Measurements from ENCODE around the gene MTSS2. TPM values are rescaled to one million over a fixed set of nuclear protein-coding genes. Genes with fewer than 3 reads are reported as not detected.

MTSS2 gene
- total and polyA plus RNA-seq, 2 of the 8 experiments (the other 6 are each of a cell fraction or from before 2014, with no cell fraction given) = 23.3 to 36.7 TPM

DNA sequence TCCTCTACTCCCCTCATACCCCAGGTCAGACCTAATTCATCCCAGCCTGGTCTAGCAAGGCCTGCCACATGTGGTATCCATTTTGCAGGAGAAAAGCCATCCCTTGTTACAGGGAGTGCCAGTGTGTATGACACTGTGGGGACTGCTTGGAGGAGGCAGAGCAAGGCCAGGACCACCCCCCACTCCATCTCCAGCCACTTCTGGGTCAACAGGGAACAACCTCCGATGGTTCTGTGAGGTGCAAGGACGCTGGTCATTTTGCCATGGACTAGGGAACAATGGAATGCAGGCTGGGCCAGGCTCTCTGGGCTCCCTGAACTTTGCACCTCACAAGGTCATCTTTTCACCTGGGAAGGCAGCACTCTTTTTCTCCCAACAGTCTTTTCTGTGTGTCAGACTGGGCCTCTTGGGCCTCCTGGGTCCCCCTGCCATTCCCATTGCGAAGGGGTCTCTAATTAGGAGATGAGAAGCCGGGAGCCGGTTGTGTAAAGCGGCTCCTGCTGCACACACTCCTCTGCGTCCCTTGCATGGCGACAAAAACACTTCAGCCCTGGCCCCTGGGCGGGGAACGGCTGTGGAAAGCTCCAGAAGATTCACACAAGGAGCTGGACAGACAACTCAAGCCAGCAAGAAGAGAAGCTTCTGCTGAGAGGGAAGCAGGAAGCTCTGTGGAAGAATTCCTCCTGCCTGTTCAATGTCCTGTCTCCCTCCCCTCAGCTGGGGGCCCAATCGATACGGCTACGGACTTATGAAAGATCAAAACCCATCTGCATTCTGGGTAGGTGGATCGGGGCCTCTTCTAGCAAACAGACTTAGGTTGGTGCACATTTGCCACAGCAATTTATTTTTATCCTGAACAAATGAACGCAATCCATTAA, 38.5 kb upstream of the MTSS2 start:
- POLR2A ChIA-PET (ENCODE audit: partially characterized antibody) = interaction anchor here (1.1 to 1.2 kb wide), 2 partner anchors 29 to 45 kb away, joined by 3 to 5 read pairs; no protein-coding TSS in a partner anchor
- no peak overlapping the region for H2BK5ac ChIP-seq (ENCODE audit: low read depth, low read length)
- peaks cover 0 to 10% (median 1%) of the 10 kb centered on the region in 4 experiments; a peak in 1 of 8 replicates for H3K36me3 ChIP-seq (ENCODE audit: control insufficient read depth in 2 of 4, insufficient read depth in 4 of 4, low read length in 3 of 4)
- no peak overlapping the region for H3K14ac ChIP-seq (ENCODE audit: insufficient read length)
- no peak overlapping the region for H3K56ac ChIP-seq (replicated peaks; ENCODE audit: insufficient read length, low read depth, low read length)
- H3K4me2 ChIP-seq (ENCODE audit: insufficient read depth in 1 of 2, low read depth in 2 of 2, low read length in 2 of 2) = no peak overlapping the region
- H3K9ac ChIP-seq (replicated peaks in 1 of 4; ENCODE audit: extremely low read depth in 1 of 4, low read depth in 3 of 4, low read length in 3 of 4) = no peak overlapping the region
- no peak overlapping the region for H2BK15ac ChIP-seq (ENCODE audit: low read length)
- no peak for DNase-seq (ENCODE audit: low read depth in 1 of 2, low spot score in 2 of 2)
- H4K8ac ChIP-seq (ENCODE audit: extremely low read depth, insufficient read depth, low read length) = no peak overlapping the region
- H2AFZ ChIP-seq (ENCODE audit: low read length) = no peak overlapping the region
- H3K23ac ChIP-seq (ENCODE audit: insufficient read length) = no peak overlapping the region
- H2BK20ac ChIP-seq (ENCODE audit: low read length) = no peak overlapping the region
- no peak overlapping the region for H3K27ac ChIP-seq (ENCODE audit: low read depth, low read length)
- CTCF ChIA-PET (ENCODE audit: partially characterized antibody) = interaction anchor here (0.8 to 2.2 kb wide), 8 partner anchors 10 to 47 kb away, joined by 3 to 10 read pairs (median 3); no protein-coding TSS in a partner anchor
- no peak overlapping the region for H3K18ac ChIP-seq (ENCODE audit: extremely low read depth, low read length)
- peaks cover 0 to 6% (median 2%) of the 10 kb centered on the region in 4 experiments; a peak in 1 of 7 replicates for H3K4me1 ChIP-seq (replicated peaks in 1 of 4; ENCODE audit: control insufficient read depth in 3 of 4, insufficient read depth in 4 of 4, low read length in 3 of 4)
- H3K4me3 ChIP-seq (ENCODE audit: extremely low read depth in 1 of 4, insufficient read depth in 2 of 4, low read depth in 3 of 4, low read length in 4 of 4) = no peak overlapping the region
- H2BK120ac ChIP-seq (replicated peaks; ENCODE audit: low read depth, low read length) = no peak overlapping the region
- H3K27me3 ChIP-seq (replicated peaks in 1 of 4; ENCODE audit: control insufficient read depth in 3 of 4, extremely low read depth in 1 of 4, insufficient read depth in 3 of 4, low read length in 3 of 4) = no peaks in the 10 kb centered on the region
- no peak overlapping the region for H2BK12ac ChIP-seq (ENCODE audit: low read depth, low read length)
- H3K79me1 ChIP-seq (ENCODE audit: low read depth, low read length) = no peaks in the 10 kb centered on the region; the same call in 1 of the 2 replicates
- WGBS, 2 experiments (ENCODE audit: extremely low coverage in 1 of 2, insufficient coverage in 1 of 2, insufficient read length in 1 of 2, insufficient replicate concordance in 2 of 2, low coverage in 1 of 2, low lambda C conversion rate in 2 of 2, missing lambda C conversion rate in 1 of 2) = 92% methylated on average over 15 of the region's 15 CpGs; no CpG with 5 or more reads in 1 of the 2 experiments
- H3K4ac ChIP-seq (replicated peaks; ENCODE audit: insufficient read length, low read depth, low read length) = no peak overlapping the region
- H4K5ac ChIP-seq (ENCODE audit: insufficient read length, low read depth, low read length) = no peak overlapping the region
- no peak for FAIRE-seq
- H3K23me2 ChIP-seq (ENCODE audit: low read depth, low read length) = peaks cover 2% of the 10 kb centered on the region; the same call in 1 of the 2 replicates
- no peaks in the 10 kb centered on the region for H3K79me2 ChIP-seq (ENCODE audit: control insufficient read depth in 1 of 2, insufficient read depth in 2 of 2, low read length in 2 of 2)
- peaks cover 0 to 9% of the 10 kb centered on the region in 2 experiments; a peak in 2 of 4 replicates for H3K9me3 ChIP-seq (ENCODE audit: insufficient read depth in 2 of 2, low read depth in 1 of 2, low read length in 1 of 2)
- no peak overlapping the region for H2AK5ac ChIP-seq (ENCODE audit: low read depth, low read length)
- no peaks in the 10 kb centered on the region for H4K20me1 ChIP-seq (replicated peaks in 1 of 2; ENCODE audit: control insufficient read depth in 1 of 2, insufficient read depth in 2 of 2, low read length in 2 of 2)
- no peak overlapping the region for H4K91ac ChIP-seq (replicated peaks; ENCODE audit: insufficient read length, low read length)
- TF ChIP-seq GTF2F1 (IDR thresholded peaks at IDR 0.05; ENCODE audit: borderline replicate concordance, low read depth, low read length) = no peak
- TF ChIP-seq MAFK (IDR thresholded peaks at IDR 0.05; ENCODE audit: low read depth, low read length) = no peak
- no peak for TF ChIP-seq RBBP5 (IDR thresholded peaks at IDR 0.05; ENCODE audit: borderline replicate concordance, low read depth, low read length)
- no peak for TF ChIP-seq RNF2 (IDR thresholded peaks at IDR 0.05; ENCODE audit: borderline replicate concordance, low read depth, low read length, missing control alignments, poor library complexity, severe bottlenecking)
- TF ChIP-seq SAP30 (IDR thresholded peaks at IDR 0.05; ENCODE audit: insufficient read depth, insufficient replicate concordance, low read length) = no peak
- no peak for TF ChIP-seq CHD1 (IDR thresholded peaks at IDR 0.05; ENCODE audit: low read depth, low read length)
- no peak for TF ChIP-seq CBX8 (IDR thresholded peaks at IDR 0.05; ENCODE audit: borderline replicate concordance, low read depth, low read length)
- no peak for TF ChIP-seq USF2 (IDR thresholded peaks at IDR 0.05; ENCODE audit: low read length)
- TF ChIP-seq MAX (IDR thresholded peaks at IDR 0.05) = no peak

Data from H1 (cell line).